DMS53 treated with DMSO at 0.1 percent for 48 hours (cell line): ENCODE data around the gene RHBG.

ENCODE experiments used
- DNase-seq: peaks from one replicate; lab custom pipeline; 2025; ENCODE audit not compliant: unreplicated experiment; lab: John Stamatoyannopoulos, UW

Gene RHBG

DNA sequence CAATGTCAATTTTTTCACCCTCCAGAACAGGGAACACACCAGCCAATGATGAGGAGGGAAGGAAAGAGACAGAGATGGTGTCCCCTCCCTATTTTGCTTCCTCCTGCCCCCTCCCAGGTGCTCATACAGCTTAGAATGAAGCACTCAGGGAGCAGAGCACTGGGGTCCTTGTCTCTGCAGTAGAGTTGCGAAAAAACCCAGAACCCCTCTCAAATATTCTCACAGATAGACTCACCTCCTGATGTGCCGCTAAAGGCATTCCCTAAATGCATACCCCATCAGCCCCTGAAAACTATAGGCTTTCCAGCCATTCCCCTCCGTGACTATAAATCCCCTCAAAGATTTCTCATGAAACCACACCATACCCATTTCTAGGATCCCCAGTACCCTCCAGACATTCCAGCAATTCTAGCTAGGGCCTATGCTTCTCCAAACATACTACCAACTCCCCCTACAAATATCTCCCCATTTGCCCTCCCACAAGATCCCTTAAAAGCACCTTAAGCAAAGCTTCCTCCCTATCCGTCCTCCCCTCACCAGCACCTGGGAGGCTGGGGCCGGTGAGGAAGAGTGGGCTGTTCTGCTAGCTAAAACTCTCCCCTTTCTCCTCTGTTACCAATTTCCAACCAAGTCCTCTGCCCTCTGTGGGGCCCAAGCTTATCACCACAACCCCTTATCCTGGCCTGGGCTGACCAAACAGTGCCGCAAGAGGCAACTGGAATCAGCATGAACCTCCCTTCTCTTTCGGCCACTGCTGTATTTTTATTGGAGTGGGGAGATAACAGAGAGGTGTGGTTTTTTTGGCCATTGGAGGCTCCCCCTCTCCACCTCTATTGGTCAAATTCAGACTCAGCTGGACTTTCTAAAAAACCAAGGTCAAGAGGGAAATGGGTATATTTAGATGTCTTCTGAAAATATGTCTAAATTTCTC, 54.7 kb downstream of the RHBG start:
- DNase-seq = no peak

GRCh38 chr1:156424806-156425432, 55.9 kb downstream of the RHBG start:
- no peak for DNase-seq

DNA sequence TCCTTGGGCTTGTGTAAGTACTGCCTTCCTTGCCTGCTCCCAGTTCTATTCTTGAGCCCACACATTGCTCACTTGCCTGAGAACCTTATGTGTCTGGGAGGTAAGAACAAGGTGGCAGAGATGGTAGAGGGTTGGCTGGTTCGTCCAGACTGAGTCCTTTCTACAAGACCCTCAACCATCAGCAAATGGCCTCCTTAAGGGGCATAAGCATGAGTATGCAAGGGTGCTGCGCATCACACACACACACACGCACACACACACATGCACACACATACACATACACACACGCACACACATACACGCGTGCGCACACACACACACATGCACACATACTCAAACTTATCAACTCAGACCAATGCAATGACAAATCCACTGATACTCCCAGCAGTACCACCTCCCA, 56.9 kb downstream of the RHBG start:
- DNase-seq = no peak

- DNase-seq = no peak
These were observed 58.9 kb downstream of the RHBG start for GRCh38 chr1:156427957-156428356.

DNA sequence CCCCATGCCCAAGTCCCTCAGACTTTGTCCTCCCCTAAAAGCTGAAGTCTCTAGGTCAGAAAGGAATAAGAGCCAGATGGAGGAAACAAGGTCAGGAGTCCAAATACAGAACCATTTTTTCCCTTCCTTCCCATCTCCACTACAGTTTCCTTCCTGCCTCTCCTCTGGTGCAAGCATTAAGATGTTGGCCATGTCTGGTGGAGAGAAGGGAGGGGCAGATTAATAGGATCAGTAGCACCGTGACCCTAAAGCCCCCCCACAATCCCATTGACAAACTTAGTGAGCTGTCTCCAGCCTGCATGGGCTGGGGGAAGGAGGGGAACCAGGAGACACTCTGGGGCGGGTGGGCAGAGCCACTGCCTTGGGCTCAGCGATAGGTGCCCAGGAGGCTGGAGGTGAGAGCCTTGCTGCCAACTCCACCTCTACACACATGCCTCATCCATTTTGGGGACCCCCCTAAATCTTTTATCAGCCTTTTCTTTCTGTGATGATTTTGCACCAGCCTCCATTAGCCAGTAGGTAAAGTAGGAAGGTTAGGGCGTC, 59.8 kb downstream of the RHBG start:
- no peak for DNase-seq

GRCh38 chr1:156429313-156430060, 60.5 kb downstream of the RHBG start:
- DNase-seq = no peak

- DNase-seq = no peak
These were observed 61.3 kb downstream of the RHBG start for GRCh38 chr1:156430303-156430702.

DNA sequence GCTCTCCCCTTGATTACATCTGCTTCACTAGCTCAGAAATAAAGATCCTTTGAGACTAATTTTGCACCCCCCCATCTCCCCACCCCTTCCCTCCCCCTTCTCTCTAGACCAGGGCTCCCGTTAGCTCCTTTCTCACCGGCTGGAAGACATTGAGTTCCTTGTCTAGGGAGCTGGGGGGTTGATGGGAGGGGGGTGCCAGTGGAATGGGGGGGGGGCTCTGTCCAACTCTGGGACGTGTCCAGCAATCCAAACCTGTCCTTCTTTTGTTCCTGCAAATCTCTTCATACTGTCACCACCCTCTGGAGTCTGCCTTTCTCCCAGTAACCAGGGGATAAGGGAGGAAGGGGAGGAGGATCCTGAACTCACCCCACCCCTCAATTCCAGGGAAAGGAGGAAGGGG, 61.9 kb downstream of the RHBG start:
- DNase-seq = no peak

GRCh38 chr1:156431366-156431765, 62.4 kb downstream of the RHBG start:
- DNase-seq = no peak

DNA sequence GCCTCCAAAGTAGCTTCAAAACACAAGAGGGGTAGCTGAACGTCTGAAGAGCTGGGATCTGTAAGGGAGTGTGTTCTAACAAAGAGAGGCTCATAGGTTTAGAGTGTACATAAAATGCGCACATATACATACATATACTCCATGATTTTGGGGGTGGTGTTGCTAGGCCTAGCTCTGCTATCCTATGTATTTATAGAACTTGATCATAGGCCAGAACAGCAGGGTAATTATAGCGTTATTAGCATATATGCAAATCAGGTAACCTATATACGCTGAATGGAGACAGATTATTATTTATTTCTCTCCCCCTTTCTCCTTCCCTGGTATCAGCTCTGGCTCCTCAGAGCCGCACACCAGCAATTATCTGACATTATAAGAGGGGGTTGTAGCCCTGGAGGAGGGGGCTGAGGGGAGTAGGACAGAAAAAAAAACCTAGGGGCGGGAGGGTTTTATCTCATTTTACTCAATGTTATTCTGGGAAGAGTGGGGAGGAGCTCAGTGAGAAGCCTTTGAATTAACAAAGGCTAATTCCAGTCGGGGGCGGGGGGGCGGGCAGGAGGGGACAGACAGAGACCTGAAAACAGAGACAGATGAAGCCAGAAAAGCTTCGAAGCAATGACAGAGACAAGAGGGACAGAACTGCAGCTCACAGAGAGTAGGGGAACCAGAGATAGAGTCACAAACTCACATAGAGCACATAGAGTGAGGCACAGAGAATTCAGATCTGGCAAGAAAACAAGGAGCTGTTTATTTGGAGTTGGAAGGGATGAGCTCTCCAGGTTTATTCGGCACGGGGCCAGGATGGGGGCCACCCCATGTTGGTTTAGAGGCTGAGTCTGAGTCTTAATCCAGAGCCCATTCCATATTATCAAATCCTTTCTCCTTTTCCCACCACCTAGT, 63.0 kb downstream of the RHBG start:
- DNase-seq = no peak

- no peak for DNase-seq
These were observed 63.6 kb downstream of the RHBG start for GRCh38 chr1:156432669-156433018.

- no peak for DNase-seq
These were observed 64.0 kb downstream of the RHBG start for GRCh38 chr1:156433032-156433431.

- no peak for DNase-seq
These were observed 64.6 kb downstream of the RHBG start for GRCh38 chr1:156433602-156434001.
